ENCODE results near the gene EDC4. TPM values are rescaled to one million over a fixed set of nuclear protein-coding genes. Genes with fewer than 3 reads are reported as not detected.

Gene EDC4
- total RNA-seq, 1 donor from 2014 or later: 125 TPM

- Histone ChIP-seq H3K4me3 (no peak overlapping the region), H3K27me3 (no peaks in the 10 kb centered on the region), H3K4me1 (peaks cover 13 to 18% of the 10 kb centered on the region in 2 donors), H3K9me3 (no peaks in the 10 kb centered on the region), H3K27ac (no peak overlapping the region), H3K36me3 (peaks cover 22 to 30% of the 10 kb centered on the region in 2 donors)
- intact Hi-C loops (cut with DNase I): loop anchor here (10.0 kb wide), 1 partner anchor 205 kb away; no protein-coding TSS in a partner anchor
- no peak for DNase-seq (ENCODE audit: low spot score in 2 of 2)
- TF ChIP-seq, protein P1, sequence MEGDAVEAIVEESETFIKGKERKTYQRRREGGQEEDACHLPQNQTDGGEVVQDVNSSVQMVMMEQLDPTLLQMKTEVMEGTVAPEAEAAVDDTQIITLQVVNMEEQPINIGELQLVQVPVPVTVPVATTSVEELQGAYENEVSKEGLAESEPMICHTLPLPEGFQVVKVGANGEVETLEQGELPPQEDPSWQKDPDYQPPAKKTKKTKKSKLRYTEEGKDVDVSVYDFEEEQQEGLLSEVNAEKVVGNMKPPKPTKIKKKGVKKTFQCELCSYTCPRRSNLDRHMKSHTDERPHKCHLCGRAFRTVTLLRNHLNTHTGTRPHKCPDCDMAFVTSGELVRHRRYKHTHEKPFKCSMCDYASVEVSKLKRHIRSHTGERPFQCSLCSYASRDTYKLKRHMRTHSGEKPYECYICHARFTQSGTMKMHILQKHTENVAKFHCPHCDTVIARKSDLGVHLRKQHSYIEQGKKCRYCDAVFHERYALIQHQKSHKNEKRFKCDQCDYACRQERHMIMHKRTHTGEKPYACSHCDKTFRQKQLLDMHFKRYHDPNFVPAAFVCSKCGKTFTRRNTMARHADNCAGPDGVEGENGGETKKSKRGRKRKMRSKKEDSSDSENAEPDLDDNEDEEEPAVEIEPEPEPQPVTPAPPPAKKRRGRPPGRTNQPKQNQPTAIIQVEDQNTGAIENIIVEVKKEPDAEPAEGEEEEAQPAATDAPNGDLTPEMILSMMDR (IDR thresholded peaks at IDR 0.05): no peak
Observed at GRCh38 chr16:67930191-67930590, 57.3 kb downstream of the EDC4 start.

DNA sequence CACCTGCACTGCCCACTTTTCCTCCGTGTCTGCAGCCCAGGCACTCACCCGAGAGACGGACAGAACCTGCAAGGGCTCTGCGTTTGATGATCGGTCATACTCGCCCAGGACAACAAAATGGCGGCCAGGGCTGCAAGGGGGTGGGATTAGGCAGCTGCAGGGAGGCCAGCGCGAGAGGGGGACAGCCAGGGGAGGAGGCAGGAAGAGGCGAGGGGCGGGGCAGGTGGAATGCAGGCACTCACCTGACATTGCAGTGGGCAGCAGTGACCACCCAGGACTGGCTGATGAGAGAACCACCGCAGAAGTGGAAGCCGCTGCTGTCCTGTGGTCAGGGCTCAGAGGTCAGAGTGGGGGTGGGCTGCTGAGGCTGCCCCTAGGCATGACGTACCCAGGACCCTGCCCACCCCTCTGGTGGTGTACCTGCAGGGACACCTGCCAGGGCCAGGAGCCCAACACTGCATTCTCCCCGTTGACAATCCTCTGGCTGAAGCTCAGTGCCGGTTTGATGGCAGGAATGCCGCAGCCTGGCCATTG lies 57.9 kb downstream of the EDC4 start:
- H3K27me3 ChIP-seq: no peaks in the 10 kb centered on the region
- H3K36me3 ChIP-seq: peaks cover 22 to 30% of the 10 kb centered on the region in 2 donors
- TF ChIP-seq, protein P1 (IDR thresholded peaks at IDR 0.05): no peak
- H3K4me3 ChIP-seq: no peak overlapping the region
- no peak for DNase-seq (ENCODE audit: low spot score in 2 of 2)
- no peak overlapping the region for H3K27ac ChIP-seq
- intact Hi-C loops (cut with DNase I): loop anchor here (10.0 kb wide), 1 partner anchor 206 kb away; no protein-coding TSS in a partner anchor
- H3K9me3 ChIP-seq: no peaks in the 10 kb centered on the region
- H3K4me1 ChIP-seq: peaks cover 10 to 19% of the 10 kb centered on the region in 2 donors

Other genes with a start within 250 kb of the EDC4 start
- 1.9 TPM for gene CARMIL2, start 227.9 kb upstream of the EDC4 start, total RNA-seq
- gene ACD, start 212.8 kb upstream of the EDC4 start, total RNA-seq: 14.5 TPM
- 8.4 TPM for gene PARD6A, start 212.1 kb upstream of the EDC4 start, total RNA-seq
- 42.5 TPM for gene ENKD1, start 206.3 kb upstream of the EDC4 start, total RNA-seq
- 1.6 TPM for gene C16orf86, start 206.2 kb upstream of the EDC4 start, total RNA-seq
- 43.5 TPM for gene GFOD2, start 153.7 kb upstream of the EDC4 start, total RNA-seq
- gene RANBP10, start 66.5 kb upstream of the EDC4 start, total RNA-seq: 50.0 TPM
- gene TSNAXIP1, start 66.2 kb upstream of the EDC4 start, total RNA-seq: 5.4 TPM
- gene THAP11, start 30.7 kb upstream of the EDC4 start, total RNA-seq: 85.4 TPM
- gene NUTF2, start 26.1 kb upstream of the EDC4 start, total RNA-seq: 156 TPM
- gene CENPT, start 25.4 kb upstream of the EDC4 start, total RNA-seq: 220 TPM
- not detected for gene NRN1L, start 11.8 kb downstream of the EDC4 start, total RNA-seq
- gene PSKH1, start 20.2 kb downstream of the EDC4 start, total RNA-seq: 41.0 TPM
- gene CTRL, start 58.8 kb downstream of the EDC4 start, total RNA-seq: 0.43 TPM
- 13.9 TPM for gene PSMB10, start 63.8 kb downstream of the EDC4 start, total RNA-seq
- 6.6 TPM for gene LCAT, start 71.1 kb downstream of the EDC4 start, total RNA-seq
- 83.2 TPM for gene SLC12A4, start 95.6 kb downstream of the EDC4 start, total RNA-seq
- not detected for gene DPEP3, start 107.4 kb downstream of the EDC4 start, total RNA-seq
- gene DPEP2, start 126.4 kb downstream of the EDC4 start, total RNA-seq: 1.1 TPM
- not detected for gene DPEP2NB, start 142.9 kb downstream of the EDC4 start, total RNA-seq
- 3.0 TPM for gene DDX28, start 150.2 kb downstream of the EDC4 start, total RNA-seq
- gene DUS2, start 150.2 kb downstream of the EDC4 start, total RNA-seq: 7.6 TPM
- gene NFATC3, start 212.3 kb downstream of the EDC4 start, total RNA-seq: 36.4 TPM